DND-41 (cell line): Measurements from ENCODE around the gene NBPF15.
"Not testable (repeated sequence)": the region's sequence is repeated elsewhere in the genome, so short reads cannot be mapped to it uniquely, and the experiment has no call there.

ENCODE experiments used
- ATAC-seq: fragments of 200-7000 bp; cut with Tn5 transposase; 3 replicates; pipeline ENCODE4 v1.9.1; 2021; ENCODE audit warnings: low read depth; ENCODE audit not compliant: insufficient read depth
- DNase-seq: peaks from one replicate; pipeline ENCODE4 v3.0.0-alpha.2; 2020
- H2AFZ ChIP-seq: 2 replicates; pipeline ENCODE4 v1.6.0; 2012; ENCODE audit warnings: low read depth, low read length
- H3K27ac ChIP-seq: 2 replicates; pipeline ENCODE4 v1.5.1; 2012; ENCODE audit warnings: low read length, inconsistent platforms
- H3K27me3 ChIP-seq: fragments of 200-600 bp; sonication (generic); 2 replicates; pipeline ENCODE4 v1.6.0; 2012; ENCODE audit warnings: low read length, mild to moderate bottlenecking, inconsistent platforms; ENCODE audit not compliant: insufficient read depth, poor library complexity
- H3K36me3 ChIP-seq: 2 replicates; pipeline ENCODE4 v1.5.1; 2012; ENCODE audit warnings: low read length, inconsistent platforms; ENCODE audit not compliant: insufficient read depth
- H3K4me1 ChIP-seq: 2 replicates; pipeline ENCODE4 v1.5.1; 2012; ENCODE audit warnings: mild to moderate bottlenecking, low read length; ENCODE audit not compliant: insufficient read depth
- H3K4me2 ChIP-seq: 2 replicates; pipeline ENCODE4 v1.6.0; 2012; ENCODE audit warnings: mild to moderate bottlenecking, moderate library complexity, low read length, inconsistent platforms; ENCODE audit not compliant: insufficient read depth
- H3K4me3 ChIP-seq, 2 experiments: fragments of 200-600 bp in 1 of 2; shearing (Covaris generic) in 1 of 2; 2 replicates each; pipeline ENCODE4 v1.5.1; 2012 to 2016; ENCODE audit warnings: inconsistent platforms in 2 of 2, low read length in 2 of 2, mild to moderate bottlenecking in 2 of 2, low read depth in 1 of 2, moderate library complexity in 1 of 2
- H3K79me2 ChIP-seq: 2 replicates; pipeline ENCODE4 v1.6.0; 2012; ENCODE audit warnings: low read length, inconsistent platforms; ENCODE audit not compliant: insufficient read depth
- H3K9ac ChIP-seq: 2 replicates; pipeline ENCODE4 v1.6.0; 2012; ENCODE audit warnings: low read depth, mild to moderate bottlenecking, inconsistent platforms, low read length, moderate library complexity
- H3K9me3 ChIP-seq: 2 replicates; pipeline ENCODE4 v1.5.1; 2012; ENCODE audit warnings: low read length, moderate library complexity, mild to moderate bottlenecking, inconsistent platforms; ENCODE audit not compliant: insufficient read depth, severe bottlenecking
- H4K20me1 ChIP-seq: 2 replicates; pipeline ENCODE4 v1.6.0; 2012; ENCODE audit warnings: low read length; ENCODE audit not compliant: insufficient read depth

The NBPF15 gene

DNA sequence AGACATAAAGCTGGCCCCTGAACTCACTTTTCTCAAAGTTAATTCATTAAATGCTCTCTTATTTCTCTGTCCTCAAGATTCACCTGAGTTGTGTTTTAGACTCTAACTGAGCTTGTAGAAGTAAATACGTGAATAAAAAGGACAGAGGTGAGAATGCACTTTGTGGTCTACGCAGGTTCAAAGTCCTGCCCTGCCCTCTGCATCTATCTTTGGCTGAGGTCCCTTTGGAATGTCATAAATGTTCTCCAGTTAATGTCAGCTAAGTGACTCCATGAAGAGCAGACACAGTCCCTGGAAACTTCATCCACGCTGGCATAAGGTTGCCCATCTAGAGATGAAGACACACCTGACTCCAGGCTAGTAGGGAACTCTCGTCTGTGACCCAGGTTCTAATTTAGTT lies 10.0 kb upstream of the NBPF15 start:
- H3K27me3 ChIP-seq, ATAC-seq, H3K4me3 ChIP-seq, H3K4me2 ChIP-seq, H4K20me1 ChIP-seq, H3K79me2 ChIP-seq, H2AFZ ChIP-seq, H3K36me3 ChIP-seq, H3K9me3 ChIP-seq, H3K27ac ChIP-seq, DNase-seq, H3K9ac ChIP-seq, H3K4me1 ChIP-seq: not testable (repeated sequence)

DNA sequence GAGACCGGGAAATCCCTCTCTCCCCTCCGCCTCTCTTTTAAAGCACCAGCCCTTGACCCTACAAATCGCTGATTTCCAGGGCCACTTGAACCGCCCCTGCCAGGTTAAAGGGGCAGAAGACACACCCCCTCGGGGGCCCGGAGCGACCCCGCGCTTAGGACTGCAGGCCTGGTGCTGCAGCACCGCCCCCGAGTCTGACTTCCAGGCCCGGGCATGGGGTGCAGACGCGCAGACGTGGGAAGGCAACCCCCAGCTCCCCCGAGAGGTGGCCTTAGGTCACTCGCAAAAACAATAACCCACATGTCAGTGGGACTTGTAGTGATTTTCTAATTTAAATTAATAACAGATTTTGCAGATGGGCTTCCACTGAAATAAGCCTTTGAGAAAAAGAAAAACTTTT lies 309 bp upstream of the NBPF15 start:
- not testable (repeated sequence) for H3K79me2 ChIP-seq, H3K27ac ChIP-seq, H3K9me3 ChIP-seq, H3K9ac ChIP-seq, H4K20me1 ChIP-seq, H2AFZ ChIP-seq, H3K27me3 ChIP-seq, DNase-seq, H3K4me1 ChIP-seq, H3K4me3 ChIP-seq, H3K36me3 ChIP-seq, H3K4me2 ChIP-seq
- ATAC-seq, result peak; percentile 70

DNA sequence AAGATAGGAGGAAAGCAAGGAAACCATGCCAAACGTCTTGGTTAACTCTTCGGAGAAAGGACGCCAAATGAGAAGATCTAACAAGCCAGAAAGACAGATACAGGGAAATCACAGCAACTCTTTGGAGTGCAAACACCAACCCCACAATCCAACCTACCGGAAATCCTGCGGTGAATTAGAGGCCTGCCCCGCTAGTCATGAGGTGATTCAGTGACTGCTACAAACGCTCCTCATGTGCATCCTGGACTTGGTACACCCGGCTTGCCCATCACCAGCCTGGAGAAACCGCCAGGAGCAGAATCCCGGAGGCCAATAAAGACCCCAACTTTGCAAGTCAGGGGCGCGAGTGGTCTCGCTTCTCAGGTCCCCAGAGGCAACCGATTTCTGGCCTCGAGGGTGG lies 783 bp downstream of the NBPF15 start:
- DNase-seq, H3K4me2 ChIP-seq, H3K9me3 ChIP-seq, H3K4me3 ChIP-seq, H3K36me3 ChIP-seq, H2AFZ ChIP-seq, H3K9ac ChIP-seq, H3K79me2 ChIP-seq, H3K27ac ChIP-seq, H3K4me1 ChIP-seq, ATAC-seq, H3K27me3 ChIP-seq, H4K20me1 ChIP-seq: not testable (repeated sequence)

DNA sequence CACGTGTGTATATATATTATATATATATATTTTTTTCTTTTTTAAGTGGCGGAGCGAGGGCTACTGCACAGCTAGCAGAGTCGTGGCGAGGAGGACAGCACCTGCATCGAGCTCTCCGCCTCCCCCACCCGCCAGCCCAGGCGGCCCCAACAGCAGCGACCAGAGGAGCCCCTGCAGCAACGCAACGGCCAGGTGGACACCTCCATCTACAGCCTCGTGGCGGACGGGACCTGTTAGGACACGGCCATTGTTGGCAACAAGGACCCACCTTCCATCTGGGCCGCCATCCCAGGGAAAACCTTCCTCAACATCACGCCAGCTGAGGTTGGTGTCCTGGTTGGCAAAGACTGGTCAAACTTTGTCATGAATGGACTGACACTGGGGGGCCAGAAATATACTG lies 19.1 kb downstream of the NBPF15 start:
- H3K4me3 ChIP-seq, H3K4me2 ChIP-seq, H3K9ac ChIP-seq, H4K20me1 ChIP-seq, H3K79me2 ChIP-seq, H3K36me3 ChIP-seq, DNase-seq, H3K9me3 ChIP-seq, H3K27me3 ChIP-seq, H3K27ac ChIP-seq, ATAC-seq, H3K4me1 ChIP-seq, H2AFZ ChIP-seq: not testable (repeated sequence)

DNA sequence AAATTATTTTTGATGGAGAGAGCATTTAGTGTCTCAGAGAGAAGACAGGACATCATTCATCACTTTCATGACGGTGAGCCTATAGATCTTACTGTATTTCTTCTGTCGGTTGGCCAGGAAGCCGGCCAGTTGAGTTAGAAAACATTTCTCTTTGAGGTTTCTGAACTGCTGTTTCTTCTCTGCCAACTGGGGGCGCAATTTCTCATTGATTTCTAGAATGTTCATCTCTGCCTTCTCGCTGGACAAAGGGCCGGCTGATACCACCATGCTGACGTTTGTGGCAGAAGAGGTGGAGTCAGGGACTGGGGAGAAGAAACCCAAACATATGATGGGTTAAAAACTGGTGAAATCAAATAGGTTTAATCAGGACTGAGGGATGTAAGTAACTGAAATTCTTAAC lies 21.7 kb downstream of the NBPF15 start:
- H3K9me3 ChIP-seq, H3K9ac ChIP-seq, H3K36me3 ChIP-seq, H3K27me3 ChIP-seq, H3K4me2 ChIP-seq, DNase-seq, H3K27ac ChIP-seq, ATAC-seq, H3K79me2 ChIP-seq, H3K4me1 ChIP-seq, H4K20me1 ChIP-seq, H3K4me3 ChIP-seq, H2AFZ ChIP-seq: not testable (repeated sequence)

DNA sequence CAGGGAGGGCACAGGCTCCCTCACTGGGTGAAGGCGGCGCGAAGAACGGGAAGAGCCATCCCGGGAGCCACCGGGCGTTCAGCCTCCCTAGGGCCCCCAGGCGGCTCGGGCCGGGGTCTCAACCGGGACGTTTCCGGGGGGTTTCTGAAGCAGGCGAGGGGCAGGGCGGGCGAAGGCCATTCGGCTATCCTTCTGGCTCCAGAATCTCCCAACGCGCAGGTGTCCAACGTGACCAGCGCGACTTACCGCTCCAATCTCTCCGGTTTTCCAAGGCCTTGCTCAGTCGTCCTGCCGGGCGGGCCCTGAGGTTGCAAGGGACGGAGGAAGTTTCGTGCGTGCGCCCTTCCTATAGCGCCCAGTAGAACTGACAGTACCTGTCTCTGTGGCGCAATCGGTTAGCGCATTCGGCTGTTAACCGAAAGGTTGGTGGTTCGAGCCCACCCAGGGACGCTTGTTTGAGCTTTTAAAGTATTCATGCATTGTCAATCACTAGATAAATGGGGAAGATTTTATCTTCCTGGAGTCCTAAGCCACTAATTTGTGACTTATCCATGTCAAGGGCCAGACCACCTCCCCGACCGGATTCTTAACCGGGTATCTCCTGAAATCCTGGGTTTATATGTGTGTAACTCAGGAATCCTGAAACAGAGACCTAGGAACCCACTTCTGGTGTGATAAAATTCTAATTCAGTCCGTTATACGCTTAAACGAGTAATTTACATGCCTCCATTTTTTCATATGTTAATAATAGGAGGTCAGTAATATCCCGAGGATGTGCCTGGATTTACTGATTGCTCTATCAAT lies 42.4 kb downstream of the NBPF15 start:
- ATAC-seq, H3K27ac ChIP-seq: not testable (repeated sequence)

DNA sequence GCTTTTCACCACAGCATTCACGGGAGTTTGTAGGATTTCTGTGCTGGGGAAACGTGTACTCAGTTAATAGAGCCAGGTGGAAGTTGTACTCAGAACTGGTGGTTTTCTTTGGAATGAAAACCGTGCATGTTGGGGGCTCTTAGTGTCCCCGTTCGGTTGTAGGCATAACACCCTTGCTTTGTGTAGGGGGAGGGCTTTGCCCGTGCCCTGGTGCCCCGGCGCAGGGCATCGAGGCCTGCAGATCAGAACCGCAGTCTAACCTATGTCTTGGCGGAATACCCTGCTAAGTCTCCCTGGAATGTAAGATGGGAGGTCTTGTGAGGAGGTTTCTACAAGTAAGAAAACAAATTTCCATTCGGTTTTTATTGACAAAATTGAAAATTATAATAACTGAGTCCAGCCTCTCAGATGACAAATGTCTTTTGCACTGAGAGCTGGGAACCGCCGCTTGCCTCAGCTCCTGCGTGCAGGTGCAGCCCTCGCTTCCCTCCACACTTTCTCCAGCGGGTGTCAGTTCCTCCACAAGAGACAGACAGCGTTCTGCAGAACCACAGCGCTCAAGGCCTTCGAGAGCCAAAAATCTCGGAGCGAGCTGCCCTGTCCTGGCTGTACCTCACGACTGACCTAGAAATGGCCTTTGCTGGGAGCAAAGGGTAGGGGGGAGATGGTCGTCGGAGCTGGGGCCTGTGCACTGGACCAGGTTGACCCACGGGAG lies 47.9 kb downstream of the NBPF15 start:
- H3K9ac ChIP-seq, H3K27me3 ChIP-seq, H4K20me1 ChIP-seq, H3K27ac ChIP-seq, H3K4me2 ChIP-seq, DNase-seq, H3K4me1 ChIP-seq, ATAC-seq, H3K9me3 ChIP-seq, H3K79me2 ChIP-seq, H3K36me3 ChIP-seq, H3K4me3 ChIP-seq, H2AFZ ChIP-seq: not testable (repeated sequence)

More for the DNA sequence above, 42.4 kb downstream of the NBPF15 start:
- not testable (repeated sequence) for H3K4me1 ChIP-seq, H3K36me3 ChIP-seq, DNase-seq, H3K79me2 ChIP-seq, H3K9me3 ChIP-seq, H3K9ac ChIP-seq, H2AFZ ChIP-seq, H3K4me3 ChIP-seq, H3K27me3 ChIP-seq, H4K20me1 ChIP-seq, H3K4me2 ChIP-seq
